GM18858 (cell line): ENCODE measurements around the gene YARS1.

Source experiments
- ATAC-seq: cut with Tn5 transposase; IDR thresholded peaks from one replicate; pipeline ENCODE4 v1.9.1; 2021; ENCODE audit not compliant: unreplicated experiment

Gene YARS1

DNA sequence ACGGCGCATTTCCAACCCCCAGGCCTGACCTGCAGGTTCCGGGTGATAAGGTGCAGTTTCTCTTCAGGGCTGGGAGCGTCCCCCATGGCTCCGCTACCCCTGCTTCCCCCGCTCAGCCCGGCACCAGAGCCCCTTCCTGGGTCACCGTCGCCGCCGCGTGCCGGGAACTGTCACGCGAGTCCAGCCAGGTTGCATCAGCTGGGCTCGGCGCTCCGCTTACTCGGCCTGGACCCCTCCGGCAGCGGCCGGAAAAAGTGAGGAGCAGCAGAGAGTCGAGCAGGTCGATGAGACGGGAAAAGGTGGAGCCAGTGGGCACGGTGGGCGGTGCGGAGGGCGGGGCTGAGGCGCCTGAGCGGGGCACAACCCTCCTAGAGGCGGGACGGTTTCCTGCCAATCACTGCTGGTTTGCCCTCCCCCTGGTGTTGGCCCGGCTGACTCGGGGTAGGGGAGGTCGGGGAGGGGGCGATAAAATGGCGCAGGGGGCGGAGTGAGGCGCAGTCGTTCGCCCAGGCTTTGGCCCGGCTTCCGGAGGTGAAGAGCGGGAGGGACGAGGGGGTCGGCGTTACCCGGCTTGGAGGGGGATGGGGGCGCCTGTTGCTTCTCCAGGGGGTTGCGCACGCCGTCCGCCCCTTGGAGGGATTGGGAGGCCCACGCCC lies at the start of gene YARS1, which contains the start of gene S100PBP:
YARS1 (minus strand) TSS at position 200 of the 656 bp plus-strand sequence; CDS start at position 86, 114 bp downstream.
S100PBP (plus strand) TSS at position 495 of the 656 bp plus-strand sequence. CDS start 8,447 bp downstream, outside the sequence.
- peak; percentile 69 for ATAC-seq

DNA sequence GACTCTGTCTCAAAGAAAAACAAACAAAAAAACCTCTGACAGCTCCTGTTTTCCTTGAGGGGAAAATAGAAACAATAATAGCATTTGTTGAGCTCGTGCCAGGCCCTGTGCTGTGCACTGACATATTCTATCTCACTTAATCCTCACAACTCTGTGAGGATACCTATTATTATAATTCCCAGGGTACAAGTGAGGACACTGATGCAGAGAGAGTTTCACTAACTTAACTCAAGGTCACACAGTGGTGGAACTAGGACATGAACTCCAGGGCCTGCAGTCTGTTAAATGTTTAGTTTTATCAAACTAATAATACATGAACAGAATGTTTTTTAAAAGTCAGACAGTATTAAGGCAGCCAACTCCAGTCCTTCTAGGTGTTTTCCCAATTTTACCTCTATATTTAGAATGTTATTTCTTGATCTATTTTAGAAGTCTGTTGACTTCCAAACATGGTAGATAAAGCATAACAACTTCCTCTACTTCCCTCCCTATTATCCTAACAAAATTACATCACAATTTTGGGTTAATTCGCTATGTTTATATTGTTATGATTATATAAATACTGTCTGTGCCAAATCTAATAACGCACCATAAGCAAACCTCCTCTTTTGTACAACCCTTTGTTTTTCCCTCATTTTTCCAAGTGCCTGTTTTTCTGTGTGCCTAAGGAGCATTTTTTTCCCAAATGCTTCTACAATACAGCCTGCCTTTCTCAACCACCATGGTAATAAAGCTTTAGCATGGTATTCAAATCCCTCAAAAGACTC lies 48.7 kb upstream of the YARS1 start:
- ATAC-seq, result no peak

DNA sequence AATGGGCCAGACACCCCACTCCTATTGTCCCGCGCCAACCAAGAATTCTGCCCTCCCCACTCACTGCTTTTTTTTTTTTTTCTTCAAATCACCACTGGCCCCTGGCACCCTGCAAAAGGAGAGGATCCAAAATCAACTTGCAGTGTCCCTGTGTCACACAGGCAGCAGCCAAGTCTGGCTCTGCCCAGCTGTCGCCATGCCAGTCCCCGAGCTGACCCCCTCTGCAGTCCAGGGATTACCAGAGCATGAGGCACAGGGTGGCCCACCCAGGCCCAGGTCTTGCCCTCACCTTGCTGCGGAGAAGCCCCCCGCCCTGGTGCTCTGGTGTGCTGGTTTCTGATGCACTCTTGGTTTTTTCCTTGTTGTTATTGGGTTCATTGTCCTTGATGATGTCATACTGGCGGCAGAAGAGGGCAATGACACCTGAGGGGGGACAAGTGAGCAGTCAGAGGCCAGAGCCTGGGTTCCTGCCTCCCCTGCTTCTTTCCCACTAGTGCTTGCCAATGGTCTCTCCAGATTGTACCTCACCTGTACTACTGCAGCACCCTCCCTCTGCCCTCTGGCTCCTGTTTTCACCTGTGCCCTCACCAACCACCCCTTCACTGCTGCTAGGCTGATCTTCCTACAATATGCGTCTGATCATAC lies 47.3 kb upstream of the YARS1 start:
- ATAC-seq, result no peak

DNA sequence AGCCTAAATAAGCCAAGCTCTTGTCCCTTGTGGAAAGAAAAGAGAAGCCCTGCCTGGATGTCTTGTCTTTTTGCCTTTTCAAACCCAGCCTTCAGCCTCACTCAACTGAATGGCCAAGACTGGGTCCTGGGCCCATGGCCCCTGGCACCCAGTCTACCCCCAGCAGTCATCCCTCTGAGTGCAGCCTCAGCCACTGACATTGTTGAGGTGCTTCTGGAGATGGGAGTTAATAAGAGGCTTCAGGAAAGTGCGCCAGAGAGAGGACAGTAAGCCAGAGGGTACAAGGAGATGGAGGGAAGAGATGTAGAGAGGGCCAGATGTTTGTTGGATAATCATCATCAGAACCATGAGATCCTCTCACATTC lies 46.7 kb upstream of the YARS1 start:
- ATAC-seq, result no peak

DNA sequence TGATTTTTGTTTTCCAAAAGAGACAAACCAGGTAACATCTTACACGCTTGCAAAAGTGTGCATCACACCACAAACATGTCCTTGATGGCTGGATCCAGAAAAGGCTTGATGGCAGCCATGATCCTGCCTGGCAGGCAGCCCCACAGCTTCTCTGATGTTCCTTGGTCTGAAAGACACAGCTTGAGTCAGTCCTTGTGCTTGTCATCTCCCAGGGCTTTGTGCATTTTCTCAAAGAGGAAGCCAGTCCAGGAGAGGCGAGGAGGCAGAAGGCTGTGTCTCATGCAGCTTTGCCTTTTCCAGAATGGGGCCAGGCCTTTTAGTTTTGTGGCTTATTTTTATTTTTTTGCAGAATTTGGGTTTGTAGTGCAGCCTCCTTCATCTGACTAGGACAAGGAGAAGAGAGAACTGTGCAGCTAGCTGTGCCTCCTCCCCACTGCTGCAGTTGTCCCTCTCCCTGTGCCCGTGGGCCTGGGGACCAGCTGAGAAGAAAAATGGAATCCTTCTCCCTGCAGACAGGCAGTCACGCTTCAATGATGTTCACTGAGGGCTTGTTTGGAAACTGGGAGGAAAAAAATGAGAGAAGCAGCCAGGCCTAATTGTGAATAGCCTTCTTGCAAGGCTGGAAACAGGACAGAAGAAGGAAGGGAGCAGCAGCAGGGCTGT lies 46.2 kb upstream of the YARS1 start:
- no peak for ATAC-seq

DNA sequence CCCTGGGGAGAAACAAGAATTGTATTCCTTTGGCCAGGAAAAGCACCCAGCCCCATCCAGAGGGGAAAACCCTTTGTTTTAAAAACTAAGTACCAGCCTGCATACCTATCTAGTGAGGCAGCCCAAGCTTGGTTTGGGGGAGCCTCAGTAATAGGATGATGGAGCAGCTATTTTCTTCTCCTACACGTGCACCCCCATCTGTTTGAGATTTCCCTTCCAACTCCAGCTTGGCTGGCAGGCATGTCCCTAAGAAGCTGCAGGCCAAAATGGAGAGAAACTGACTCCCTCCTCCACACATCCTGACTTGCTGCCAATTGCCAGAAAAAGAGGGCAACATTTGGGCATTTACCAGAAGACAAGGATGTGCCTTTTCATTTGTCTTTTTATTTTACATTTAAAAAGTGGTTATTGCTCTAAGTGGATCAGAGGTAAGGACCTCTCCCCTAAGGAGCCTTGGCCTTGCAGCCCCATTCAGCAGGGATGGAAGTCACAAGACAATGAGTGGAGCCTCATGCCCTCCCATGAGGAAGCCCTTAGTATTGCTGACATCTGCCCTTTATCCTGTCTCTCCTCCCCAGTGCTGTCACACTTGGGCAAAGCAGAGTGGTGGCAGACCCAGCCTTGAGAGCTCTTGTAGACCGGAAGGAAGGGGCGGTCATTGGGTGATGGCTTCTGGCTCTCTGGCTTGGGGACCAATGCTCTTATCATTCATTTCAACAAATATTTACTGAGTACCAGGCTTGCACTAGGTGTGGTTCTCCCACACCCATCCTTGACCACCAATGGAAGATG lies 44.9 kb upstream of the YARS1 start:
- ATAC-seq, result no peak

DNA sequence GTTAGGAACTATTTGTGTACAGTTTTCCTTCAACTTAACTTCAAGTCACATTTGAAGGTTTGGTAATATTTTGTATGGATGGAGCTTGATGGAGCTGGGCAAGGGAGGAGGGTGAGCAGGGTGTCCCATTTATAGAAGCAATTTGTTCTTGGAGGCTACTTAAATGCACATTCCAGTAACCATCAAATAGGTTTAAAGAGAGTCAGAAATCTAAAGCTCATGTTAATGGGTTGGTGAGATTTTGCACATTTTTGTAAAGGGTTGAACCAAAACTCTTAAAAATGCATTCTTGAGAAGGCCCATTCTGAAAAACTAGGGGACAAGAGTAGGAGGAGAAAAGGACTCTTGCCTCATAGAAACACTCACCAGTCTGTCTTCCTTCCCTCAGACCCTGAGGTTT lies 43.4 kb upstream of the YARS1 start:
- ATAC-seq, result no peak

DNA sequence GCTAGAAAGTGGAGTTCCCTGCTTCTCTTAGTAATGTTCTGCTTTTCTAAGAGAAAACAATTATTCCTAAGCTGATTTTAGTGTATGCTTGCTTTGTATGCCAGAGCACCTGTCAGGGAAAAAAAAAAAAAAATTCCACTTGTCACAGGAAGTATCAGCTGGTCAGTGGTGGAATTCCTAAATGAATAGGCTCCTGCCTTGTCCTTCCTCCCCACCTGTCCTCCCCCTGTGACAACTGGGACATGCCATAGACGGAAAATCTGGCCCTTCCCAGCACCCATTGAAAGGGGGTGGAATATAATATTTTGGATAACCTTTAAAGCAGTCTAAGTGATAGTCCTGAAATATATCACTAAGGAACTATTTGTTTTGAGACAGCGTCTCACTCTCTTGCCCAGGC lies 42.8 kb upstream of the YARS1 start:
- no peak for ATAC-seq

DNA sequence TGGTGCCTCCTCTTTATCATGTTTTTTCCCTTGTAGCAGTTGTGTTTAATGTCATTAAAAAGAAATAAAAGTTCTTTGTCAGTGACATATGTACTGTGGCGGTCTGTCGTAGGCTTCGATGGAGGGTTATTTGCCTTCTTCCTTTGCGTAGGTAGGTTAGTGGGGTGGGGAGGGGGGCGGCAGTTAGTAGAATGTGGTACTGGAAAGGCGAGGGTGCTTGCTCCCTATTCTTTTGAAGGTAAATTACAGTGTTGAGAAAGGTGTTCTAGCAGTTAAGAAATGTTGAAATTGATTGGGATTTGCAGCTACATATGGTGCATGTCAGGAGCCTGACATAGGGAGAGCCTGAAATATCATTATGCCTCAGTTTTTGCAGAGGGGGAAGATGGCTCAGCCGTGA lies 41.6 kb upstream of the YARS1 start:
- no peak for ATAC-seq

DNA sequence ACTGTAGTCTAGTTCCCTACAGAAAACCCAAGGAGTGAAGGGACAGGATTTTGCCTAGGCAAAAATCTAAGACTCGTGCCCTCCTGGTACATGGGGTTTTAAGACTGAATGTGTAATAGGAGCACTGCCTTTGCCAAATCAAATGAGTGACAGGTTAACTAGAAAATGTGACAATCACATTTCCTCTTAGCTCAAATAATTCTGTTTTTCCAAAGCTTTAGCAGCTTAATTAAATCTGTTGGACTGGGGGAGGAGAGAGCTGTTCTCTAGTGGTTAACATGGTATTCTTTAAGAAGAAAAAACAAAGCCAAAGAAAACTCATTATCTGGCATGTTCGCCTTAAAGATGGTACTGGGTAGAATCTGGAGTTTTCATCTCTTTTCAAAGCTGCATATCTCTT lies 41.0 kb upstream of the YARS1 start:
- no peak for ATAC-seq

DNA sequence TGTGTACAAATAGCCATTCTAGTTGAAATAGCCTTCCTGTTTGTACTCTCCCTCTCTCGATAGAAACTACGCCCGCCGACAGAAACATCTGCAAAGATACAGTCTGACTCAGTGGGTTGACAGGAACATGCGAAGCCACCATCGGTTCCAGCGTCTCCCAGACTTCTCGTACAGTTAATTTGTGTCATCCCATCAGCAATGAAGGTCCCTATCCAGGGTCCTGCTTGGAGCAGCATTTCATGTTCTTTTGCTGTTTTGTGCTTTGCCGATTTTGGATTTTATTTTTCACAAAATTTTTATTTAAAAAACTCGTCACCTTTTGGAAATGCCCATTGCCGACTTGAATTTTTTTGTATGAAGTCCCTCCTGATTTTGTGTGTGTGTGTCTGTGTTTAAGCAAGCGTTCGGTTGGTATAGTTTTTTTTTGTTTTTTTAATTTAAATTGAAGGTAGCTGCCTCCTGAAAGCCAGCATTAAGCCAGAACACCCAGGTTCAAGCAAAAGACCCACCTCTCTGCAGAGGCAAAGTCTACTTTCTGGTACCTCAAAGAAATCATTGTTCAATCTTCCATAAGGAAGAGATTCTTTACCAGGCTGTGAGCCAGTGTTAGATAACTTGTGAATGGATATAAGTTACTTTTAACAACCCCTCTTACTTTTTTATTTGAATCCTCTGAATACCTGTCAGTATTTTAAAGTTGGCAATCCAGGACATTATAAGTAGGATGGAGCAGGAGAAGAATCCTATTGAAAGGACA lies 38.9 kb upstream of the YARS1 start:
- no peak for ATAC-seq

DNA sequence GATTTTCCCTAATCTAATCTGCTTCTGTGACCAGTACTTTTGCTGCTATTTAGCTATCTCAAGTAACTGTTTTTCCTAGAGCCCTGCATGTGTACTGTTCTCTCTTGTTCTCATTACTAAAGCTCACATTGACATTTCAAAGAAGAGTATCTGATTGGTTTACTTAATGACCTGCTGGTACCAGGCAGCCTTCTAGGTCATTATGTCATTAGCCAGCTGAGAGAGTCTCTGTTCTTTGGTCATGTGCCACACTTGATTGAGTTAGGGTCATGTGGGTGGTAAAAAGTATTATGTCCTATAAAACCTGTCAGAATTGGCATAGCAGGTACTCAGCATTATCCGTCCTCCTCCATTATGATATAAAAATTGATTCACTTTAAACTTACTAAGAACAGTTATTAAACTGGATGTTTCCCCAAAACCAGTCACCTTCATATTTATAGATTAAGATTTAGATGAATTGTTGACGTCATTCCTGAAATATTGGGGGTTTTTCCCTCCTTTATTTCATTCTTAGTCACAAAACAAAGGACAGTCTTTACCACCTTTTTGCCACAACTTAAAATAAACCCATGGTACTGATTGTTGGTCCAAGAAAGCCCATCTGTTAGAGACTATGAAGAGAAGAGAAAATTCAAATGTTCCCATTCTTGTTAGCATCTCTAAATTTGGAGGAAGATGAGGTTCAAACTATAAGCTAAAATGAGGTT lies 31.4 kb upstream of the YARS1 start:
- ATAC-seq, result no peak

DNA sequence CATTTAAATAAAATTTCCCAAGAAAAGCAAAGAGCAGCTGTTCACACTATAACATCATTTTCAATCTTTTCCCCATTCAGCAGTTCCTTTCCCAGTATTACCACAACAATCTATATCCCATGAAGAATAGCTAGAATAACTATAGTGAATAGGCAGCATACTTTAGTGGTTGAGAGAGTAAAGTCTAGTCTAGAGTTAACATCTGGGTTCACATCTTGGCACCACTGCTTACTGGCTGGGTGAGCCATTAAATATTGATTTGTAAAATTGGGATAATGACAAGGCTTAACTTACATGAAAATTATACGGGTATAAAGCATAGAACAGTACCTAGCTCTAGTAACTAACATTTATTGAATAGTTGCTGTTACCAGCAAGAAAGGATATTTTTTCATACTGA lies 14.7 kb upstream of the YARS1 start:
- no peak for ATAC-seq

DNA sequence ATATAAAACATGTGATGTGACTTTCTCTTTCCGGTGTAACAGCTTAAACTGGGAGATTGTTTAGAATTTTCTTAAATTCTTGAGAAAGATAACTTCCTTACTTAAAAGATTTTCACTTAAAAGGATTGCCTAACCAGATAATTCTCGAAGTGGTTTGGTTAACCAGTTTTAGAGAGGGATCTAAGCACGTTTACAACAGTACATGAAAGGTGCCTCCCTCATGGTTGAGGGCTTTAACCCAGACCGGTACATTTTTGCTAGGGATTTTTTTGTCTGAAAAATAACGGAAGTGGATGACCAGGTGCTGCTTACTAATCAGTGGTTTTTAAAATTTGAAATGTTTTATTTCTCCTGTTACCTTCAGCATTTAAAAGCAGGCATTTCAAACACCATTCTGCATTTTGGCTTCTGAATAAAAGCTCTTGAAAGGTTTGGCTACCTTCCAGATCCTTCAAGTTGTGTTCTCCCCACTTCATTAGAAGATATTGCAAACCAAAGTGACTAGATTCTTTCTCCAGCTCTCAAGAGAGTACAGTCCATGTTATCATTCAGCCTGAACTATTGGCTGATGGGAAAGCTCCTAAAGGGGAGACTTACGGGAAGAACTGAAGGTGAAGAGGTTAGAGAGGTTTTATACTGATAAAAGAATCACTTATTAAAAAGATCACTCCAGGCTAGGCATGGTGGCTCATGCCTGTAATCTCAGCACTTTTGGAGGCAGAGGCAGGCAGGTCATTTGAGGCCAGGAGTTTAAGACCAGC lies 13.1 kb upstream of the YARS1 start:
- ATAC-seq, result no peak

DNA sequence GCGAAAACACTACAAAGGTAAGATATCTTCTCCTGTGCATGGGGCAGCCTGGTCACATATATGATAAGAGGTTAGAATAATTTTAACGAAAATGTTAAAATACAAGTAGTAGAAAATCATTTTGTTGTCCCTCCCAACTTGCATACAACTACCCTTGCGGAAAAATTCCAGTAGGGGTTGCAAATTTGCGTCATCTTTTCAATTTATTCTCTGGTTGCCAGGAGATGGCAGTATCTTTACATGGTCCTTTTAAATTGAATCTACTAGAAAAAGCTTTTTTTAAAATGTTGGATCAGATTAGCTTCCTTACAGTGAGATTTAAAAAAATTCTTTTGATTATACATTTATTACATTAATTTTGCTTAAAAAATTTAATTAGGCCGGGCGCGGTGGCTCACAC lies 11.2 kb upstream of the YARS1 start:
- no peak for ATAC-seq

DNA sequence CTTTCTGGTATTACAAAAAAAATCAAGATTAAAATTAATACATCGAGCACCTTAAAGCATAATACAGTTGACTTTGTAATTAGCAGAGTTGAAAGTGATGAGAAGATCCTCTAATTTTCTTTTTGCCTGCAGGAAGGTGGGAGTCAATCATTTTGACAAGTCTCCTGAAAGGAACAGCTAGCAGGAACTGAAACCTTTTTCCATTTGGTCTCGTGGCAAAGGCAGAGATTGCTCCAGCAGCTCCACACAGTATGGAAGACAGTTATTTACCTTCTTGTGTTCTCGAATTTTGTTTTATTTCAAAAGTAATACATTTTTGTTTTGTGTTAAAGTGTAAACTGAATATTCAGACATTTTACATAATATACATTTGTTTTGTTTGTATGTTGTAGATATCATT lies 8.0 kb upstream of the YARS1 start:
- no peak for ATAC-seq

DNA sequence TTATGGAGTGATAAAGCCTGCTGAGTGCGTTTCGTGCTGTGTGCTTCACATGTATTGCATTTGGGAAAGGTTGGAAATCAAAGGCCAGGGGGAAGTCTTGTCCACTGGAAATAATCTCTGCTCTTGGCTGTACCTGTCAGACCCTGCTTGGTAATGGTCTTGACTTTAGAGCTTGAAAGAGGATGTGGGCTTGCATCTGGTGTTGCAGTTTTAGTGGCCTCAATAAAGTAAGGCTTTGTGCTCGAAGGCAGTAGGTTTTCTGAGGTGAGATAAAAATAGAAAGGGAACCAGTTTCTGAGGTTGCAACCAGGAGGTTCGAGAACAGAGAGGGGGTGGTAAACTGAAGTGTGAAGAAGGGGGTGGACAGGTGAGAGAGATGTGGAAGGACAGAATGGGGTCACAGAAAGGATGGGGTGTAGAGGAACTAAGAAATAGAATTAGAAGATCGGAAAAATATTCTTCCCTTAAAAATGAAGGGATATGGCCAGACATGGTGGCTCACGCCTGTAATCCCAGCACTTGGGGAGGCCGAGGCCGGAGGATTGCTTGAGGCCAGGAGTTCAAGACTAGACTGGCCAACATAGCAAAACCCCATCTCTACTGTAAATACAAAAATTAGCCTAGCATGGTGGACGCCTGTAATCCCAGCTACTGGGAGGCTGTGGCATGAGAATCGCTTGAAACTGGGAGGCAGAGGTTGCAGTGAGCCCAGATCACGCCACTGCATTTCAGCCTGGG lies 1.8 kb upstream of the YARS1 start:
- no peak for ATAC-seq
